ENCODE data around the gene RYR2.

DNA sequence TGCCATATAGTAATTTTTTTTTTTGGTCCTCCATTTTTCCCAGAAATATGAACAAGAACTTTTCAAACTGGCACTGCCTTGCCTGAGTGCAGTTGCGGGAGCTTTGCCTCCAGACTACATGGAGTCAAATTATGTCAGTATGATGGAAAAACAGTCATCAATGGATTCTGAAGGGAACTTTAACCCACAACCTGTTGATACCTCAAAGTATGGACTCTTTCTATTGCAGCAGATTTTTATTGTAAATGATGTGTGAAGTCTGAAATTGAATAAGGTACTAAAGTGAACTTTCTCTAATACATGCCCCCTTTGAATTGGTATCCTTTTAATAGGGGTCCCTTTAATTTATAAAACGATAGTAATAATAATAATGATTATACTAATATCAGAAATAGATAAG, 613.8 kb downstream of the RYR2 start:
- TF ChIP-seq, protein P1, sequence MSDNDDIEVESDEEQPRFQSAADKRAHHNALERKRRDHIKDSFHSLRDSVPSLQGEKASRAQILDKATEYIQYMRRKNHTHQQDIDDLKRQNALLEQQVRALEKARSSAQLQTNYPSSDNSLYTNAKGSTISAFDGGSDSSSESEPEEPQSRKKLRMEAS (IDR thresholded peaks at IDR 0.05), result no peak
- TF ChIP-seq, protein P2, sequence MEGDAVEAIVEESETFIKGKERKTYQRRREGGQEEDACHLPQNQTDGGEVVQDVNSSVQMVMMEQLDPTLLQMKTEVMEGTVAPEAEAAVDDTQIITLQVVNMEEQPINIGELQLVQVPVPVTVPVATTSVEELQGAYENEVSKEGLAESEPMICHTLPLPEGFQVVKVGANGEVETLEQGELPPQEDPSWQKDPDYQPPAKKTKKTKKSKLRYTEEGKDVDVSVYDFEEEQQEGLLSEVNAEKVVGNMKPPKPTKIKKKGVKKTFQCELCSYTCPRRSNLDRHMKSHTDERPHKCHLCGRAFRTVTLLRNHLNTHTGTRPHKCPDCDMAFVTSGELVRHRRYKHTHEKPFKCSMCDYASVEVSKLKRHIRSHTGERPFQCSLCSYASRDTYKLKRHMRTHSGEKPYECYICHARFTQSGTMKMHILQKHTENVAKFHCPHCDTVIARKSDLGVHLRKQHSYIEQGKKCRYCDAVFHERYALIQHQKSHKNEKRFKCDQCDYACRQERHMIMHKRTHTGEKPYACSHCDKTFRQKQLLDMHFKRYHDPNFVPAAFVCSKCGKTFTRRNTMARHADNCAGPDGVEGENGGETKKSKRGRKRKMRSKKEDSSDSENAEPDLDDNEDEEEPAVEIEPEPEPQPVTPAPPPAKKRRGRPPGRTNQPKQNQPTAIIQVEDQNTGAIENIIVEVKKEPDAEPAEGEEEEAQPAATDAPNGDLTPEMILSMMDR (IDR thresholded peaks at IDR 0.05), result no peak
- TF ChIP-seq ZC3H11A (IDR thresholded peaks at IDR 0.05) (no peak), RARB (CRISPR knock-in tag; IDR thresholded peaks at IDR 0.05) (no peak), CEBPB (IDR thresholded peaks at IDR 0.05) (no peak)

All from A549 (cell line).